B cell (primary cell): ENCODE measurements around the gene NWD2. TPM values are rescaled to one million over a fixed set of nuclear protein-coding genes. Genes with fewer than 3 reads are reported as not detected.

Experiments used
- ATAC-seq: fragments of 200-7000 bp; cut with Tn5 transposase; one replicate; pipeline ENCODE4 v1.10.0; 2021; ENCODE audit warnings: low read depth, mild to moderate bottlenecking, moderate number of reproducible peaks, moderate library complexity
- CTCF ChIA-PET: fragments of 350-600 bp; sonication (Branson Sonifier 250); formaldehyde crosslinking; loops from one replicate; lab custom pipeline; 2021; ENCODE audit warnings: antibody characterized with exemption, inconsistent platforms; lab: Charles Lee
- POLR2A ChIA-PET: fragments of 350-600 bp; sonication (Branson Sonifier 250); formaldehyde crosslinking; loops from one replicate; lab custom pipeline; 2021; ENCODE audit warnings: antibody characterized with exemption; lab: Charles Lee
- DNase-seq: peaks from one replicate; pipeline ENCODE4 v3.0.0; 2013
- H2AFZ ChIP-seq: 2 replicates; pipeline ENCODE4 v1.6.1; 2012; ENCODE audit warnings: mild to moderate bottlenecking, low read depth, low read length; ENCODE audit not compliant: insufficient read depth, poor library complexity, severe bottlenecking
- H3K27ac ChIP-seq, 2 donors: 1 replicate in 1 of 2; 2 replicates in 1 of 2; pipeline ENCODE4 v1.5.1; 2012 to 2013; ENCODE audit warnings: low read length in 2 of 2, mild to moderate bottlenecking in 2 of 2, moderate library complexity in 1 of 2
- H3K27me3 ChIP-seq, 4 experiments: fragments of 200-600 bp in 1 of 4; sonication (generic) in 1 of 4; replicated peaks in 1 of 4; 1 replicate in 2 of 4; 2 replicates in 2 of 4; pipeline versions ENCODE4 v1.6.1 to v1.7.0; 2013 to 2016; ENCODE audit warnings: low read length in 3 of 4, mild to moderate bottlenecking in 2 of 4, mixed read lengths in 1 of 4, moderate library complexity in 1 of 4; ENCODE audit not compliant: insufficient read depth in 4 of 4, control insufficient read depth in 3 of 4; ENCODE audit errors: control extremely low read depth in 1 of 4
- H3K36me3 ChIP-seq, 2 experiments: replicated peaks in 1 of 2; 1 replicate in 1 of 2; 2 replicates in 1 of 2; pipeline versions ENCODE4 v1.6.1 to v1.7.1; 2013; ENCODE audit warnings: low read length in 1 of 2; ENCODE audit not compliant: insufficient read depth in 2 of 2, control insufficient read depth in 1 of 2; ENCODE audit errors: control extremely low read depth in 1 of 2, extremely low read depth in 1 of 2
- H3K4me1 ChIP-seq, 2 donors: fragments of 200-600 bp in 1 of 2; sonication (generic) in 1 of 2; 1 replicate in 1 of 2; 2 replicates in 1 of 2; pipeline versions ENCODE4 v1.5.1 to v1.6.1; 2013 to 2017; ENCODE audit warnings: low read length in 2 of 2; ENCODE audit not compliant: control insufficient read depth in 2 of 2, insufficient read depth in 2 of 2
- H3K4me2 ChIP-seq: replicated peaks from 2 replicates; pipeline ENCODE3; 2012; ENCODE audit warnings: mild to moderate bottlenecking, low read depth, low read length; ENCODE audit not compliant: poor library complexity, severe bottlenecking
- H3K4me3 ChIP-seq, 5 experiments: fragments of 200-600 bp in 1 of 5; sonication (generic) in 1 of 5; 1 replicate in 3 of 5; 2 replicates in 2 of 5; pipeline versions ENCODE4 v1.5.1 to v1.7.0; 2011 to 2016; ENCODE audit warnings: low read length in 4 of 5, mild to moderate bottlenecking in 4 of 5, low read depth in 2 of 5, control low read depth in 1 of 5, moderate library complexity in 1 of 5; ENCODE audit not compliant: insufficient read depth in 1 of 5; ENCODE audit errors: control extremely low read depth in 1 of 5, extremely low read depth in 1 of 5
- H3K79me2 ChIP-seq: fragments of 200-600 bp; sonication (generic); one replicate; pipeline ENCODE4 v1.6.0; 2016; ENCODE audit warnings: low read length; ENCODE audit not compliant: control insufficient read depth, insufficient read depth
- H3K9ac ChIP-seq: fragments of 200-600 bp; sonication (generic); 2 replicates; pipeline ENCODE4 v1.6.1; 2017; ENCODE audit warnings: mild to moderate bottlenecking, low read length, moderate library complexity
- H3K9me3 ChIP-seq, 3 donors: one replicate each; pipeline versions ENCODE4 v1.6.1 to v1.7.1; 2013; ENCODE audit warnings: low read length in 2 of 3; ENCODE audit not compliant: control insufficient read depth in 2 of 3, insufficient read depth in 1 of 3; ENCODE audit errors: control extremely low read depth in 1 of 3
- H4K20me1 ChIP-seq: 2 replicates; pipeline ENCODE4 v1.6.0; 2012; ENCODE audit warnings: mild to moderate bottlenecking, low read length; ENCODE audit not compliant: insufficient read depth, control insufficient read depth, poor library complexity, severe bottlenecking
- H3K27ac Mint-ChIP-seq: one replicate; pipeline ENCODE4 v1.8.0; 2021; ENCODE audit warnings: mixed read lengths
- H3K27me3 Mint-ChIP-seq: one replicate; pipeline ENCODE4 v1.8.0; 2021; ENCODE audit warnings: mixed read lengths
- H3K4me1 Mint-ChIP-seq: one replicate; pipeline ENCODE4 v1.8.0; 2021; ENCODE audit warnings: mixed read lengths
- H3K4me3 Mint-ChIP-seq: one replicate; pipeline ENCODE4 v1.8.0; 2021; ENCODE audit warnings: mixed read lengths
- H3K9me3 Mint-ChIP-seq: one replicate; pipeline ENCODE4 v1.8.0; 2022; ENCODE audit warnings: mixed read lengths; ENCODE audit not compliant: insufficient read depth
- CTCF ChIP-seq: fragments of 200-600 bp; IDR thresholded peaks from one replicate; pipeline ENCODE4 v1.8.0; 2022; ENCODE audit warnings: antibody characterized with exemption, mild to moderate bottlenecking
- EZH2 ChIP-seq: IDR thresholded peaks from 2 replicates; pipeline ENCODE4 v1.6.1; 2012; ENCODE audit warnings: borderline replicate concordance, low read depth, mild to moderate bottlenecking, moderate library complexity, low read length; ENCODE audit not compliant: insufficient read depth, poor library complexity, severe bottlenecking
- WGBS: methylation state at CpG from one replicate; pipeline ENCODE4 v1.1.5; 2013; ENCODE audit warnings: missing lambda C conversion rate; ENCODE audit not compliant: insufficient coverage; 5-methylcytosine and 5-hydroxymethylcytosine counted together
- intact Hi-C: fragments of 100-400 bp; cut with micrococcal nuclease; formaldehyde crosslinking; loops from one replicate; pipeline ENCODE4 v1.10.0; 2022
- polyA plus RNA-seq: library from polyadenylated mRNA; depleted of rRNA; stranded (reverse); fragments of >200 nt; gene quantifications from 2 replicates; pipeline ENCODE4 v1.2.3, GENCODE V29; 2012
- total RNA-seq, 2 donors: library from RNA; stranded (reverse); fragments of 120-200 nt in 1 of 2; gene quantifications; 1 replicate in 1 of 2; 2 replicates in 1 of 2; pipeline versions ENCODE4 v1.2.3 to v1.2.4, GENCODE V29; 2013 to 2022

Gene NWD2
- total and polyA plus RNA-seq, 2 donors (not counting 1 experiment from before 2014, with no cell fraction given): not detected

DNA sequence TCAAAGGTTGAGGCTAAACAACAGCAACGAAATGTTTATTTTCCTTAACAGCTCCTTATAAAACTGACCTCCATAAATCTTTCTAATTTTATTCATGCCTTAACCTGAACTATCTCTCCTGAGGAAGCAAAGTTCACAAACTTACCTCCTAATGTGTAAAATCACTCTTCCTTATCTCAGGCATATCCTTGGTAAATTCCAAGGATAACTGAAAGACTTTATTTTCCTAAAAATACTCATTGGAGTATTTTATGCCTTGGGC lies 197.4 kb downstream of the NWD2 start:
- ChIA-PET CTCF (no interaction called here), POLR2A (no interaction called here)
- no peaks in the 10 kb centered on the region for H3K36me3 ChIP-seq
- no peaks in the 10 kb centered on the region for H3K27me3 ChIP-seq
- intact Hi-C loops: no loop called here
- no peak overlapping the region for H3K27ac Mint-ChIP-seq
- H3K4me2 ChIP-seq: no peak overlapping the region
- no peak overlapping the region for H3K4me3 ChIP-seq
- no peaks in the 10 kb centered on the region for H3K4me1 ChIP-seq
- no peak overlapping the region for H2AFZ ChIP-seq
- H4K20me1 ChIP-seq: no peaks in the 10 kb centered on the region
- H3K9ac ChIP-seq: no peak overlapping the region
- TF ChIP-seq EZH2: no peak
- TF ChIP-seq CTCF: no peak
- H3K4me1 Mint-ChIP-seq: no peaks in the 10 kb centered on the region
- WGBS: 25% methylated on average over 1 of the region's 1 CpG
- H3K27me3 Mint-ChIP-seq: peaks cover 40% of the 10 kb centered on the region
- DNase-seq: no peak
- ATAC-seq: no peak
- H3K9me3 Mint-ChIP-seq: no peaks in the 10 kb centered on the region
- H3K27ac ChIP-seq: no peak overlapping the region
- H3K79me2 ChIP-seq: no peaks in the 10 kb centered on the region
- H3K9me3 ChIP-seq: no peaks in the 10 kb centered on the region
- H3K4me3 Mint-ChIP-seq: no peak overlapping the region

DNA sequence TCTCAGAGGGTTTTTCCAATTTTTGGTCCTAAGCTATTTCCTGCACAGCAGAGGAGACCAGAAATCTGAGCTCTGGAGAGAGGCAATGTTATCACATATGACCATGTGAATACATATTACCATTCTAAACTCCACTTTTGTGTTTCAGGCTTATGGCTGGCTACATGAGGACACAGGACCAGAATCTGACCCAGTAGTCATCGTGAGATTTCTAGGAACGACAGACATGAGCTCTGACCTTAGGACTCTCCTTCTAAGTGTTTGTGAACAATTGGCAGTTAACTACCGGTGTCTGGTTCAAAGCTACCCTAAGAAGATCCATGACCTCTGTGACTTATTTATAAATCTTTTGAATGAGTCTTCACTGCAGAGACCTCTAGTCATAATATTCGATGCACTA lies 198.6 kb downstream of the NWD2 start:
- DNase-seq: no peak
- no peak for ATAC-seq
- Histone ChIP-seq H4K20me1 (no peaks in the 10 kb centered on the region), H3K9ac (no peak overlapping the region), H3K79me2 (no peaks in the 10 kb centered on the region), H3K27me3 (no peaks in the 10 kb centered on the region), H3K36me3 (no peaks in the 10 kb centered on the region), H3K4me2 (no peak overlapping the region), H3K9me3 (no peaks in the 10 kb centered on the region), H3K4me3 (no peak overlapping the region), H3K27ac (no peak overlapping the region), H3K4me1 (no peaks in the 10 kb centered on the region), H2AFZ (no peak overlapping the region)
- TF ChIP-seq EZH2 (no peak), CTCF (no peak)
- ChIA-PET CTCF (interaction anchor here (1.7 kb wide), 1 partner anchor 10 kb away, joined by 5 read pairs; no protein-coding TSS in a partner anchor), POLR2A (no interaction called here)
- Mint-ChIP-seq H3K27ac (no peak overlapping the region), H3K4me1 (no peaks in the 10 kb centered on the region), H3K27me3 (peaks cover 35% of the 10 kb centered on the region), H3K9me3 (no peaks in the 10 kb centered on the region), H3K4me3 (no peak overlapping the region)
- 81% methylated on average over 3 of the region's 4 CpGs for WGBS
- intact Hi-C loops: no loop called here
